ENCODE measurements around the gene TNFRSF21.

DNA sequence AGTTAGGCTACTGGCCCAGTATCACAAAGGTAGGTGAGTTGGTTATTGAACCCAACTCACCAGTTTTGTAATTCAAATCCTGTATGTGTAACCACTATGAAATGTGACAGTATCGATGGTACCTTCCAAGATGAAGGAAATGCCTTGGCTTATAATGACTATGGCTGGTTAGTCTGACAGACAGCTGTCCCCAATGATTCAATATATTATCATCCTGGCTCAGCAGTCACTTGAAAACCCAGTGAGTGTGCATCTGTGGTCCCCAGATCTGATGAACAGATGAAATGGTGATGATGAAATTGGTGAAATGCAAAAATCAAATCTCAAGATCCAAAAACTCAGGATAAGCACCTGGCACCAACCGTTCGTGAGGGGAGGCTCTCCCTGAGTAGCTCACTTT lies 54.8 kb downstream of the TNFRSF21 start:
- no peak for TF ChIP-seq POLR2A (IDR thresholded peaks at IDR 0.05)
- TF ChIP-seq, protein P1, sequence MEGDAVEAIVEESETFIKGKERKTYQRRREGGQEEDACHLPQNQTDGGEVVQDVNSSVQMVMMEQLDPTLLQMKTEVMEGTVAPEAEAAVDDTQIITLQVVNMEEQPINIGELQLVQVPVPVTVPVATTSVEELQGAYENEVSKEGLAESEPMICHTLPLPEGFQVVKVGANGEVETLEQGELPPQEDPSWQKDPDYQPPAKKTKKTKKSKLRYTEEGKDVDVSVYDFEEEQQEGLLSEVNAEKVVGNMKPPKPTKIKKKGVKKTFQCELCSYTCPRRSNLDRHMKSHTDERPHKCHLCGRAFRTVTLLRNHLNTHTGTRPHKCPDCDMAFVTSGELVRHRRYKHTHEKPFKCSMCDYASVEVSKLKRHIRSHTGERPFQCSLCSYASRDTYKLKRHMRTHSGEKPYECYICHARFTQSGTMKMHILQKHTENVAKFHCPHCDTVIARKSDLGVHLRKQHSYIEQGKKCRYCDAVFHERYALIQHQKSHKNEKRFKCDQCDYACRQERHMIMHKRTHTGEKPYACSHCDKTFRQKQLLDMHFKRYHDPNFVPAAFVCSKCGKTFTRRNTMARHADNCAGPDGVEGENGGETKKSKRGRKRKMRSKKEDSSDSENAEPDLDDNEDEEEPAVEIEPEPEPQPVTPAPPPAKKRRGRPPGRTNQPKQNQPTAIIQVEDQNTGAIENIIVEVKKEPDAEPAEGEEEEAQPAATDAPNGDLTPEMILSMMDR (IDR thresholded peaks at IDR 0.05) = no peak

Data from esophagus squamous epithelium (tissue), 4 donors.